22Rv1 (cell line): ENCODE measurements around the gene TAP1.

Experiments
- CTCF ChIP-seq: fragments of 450-650 bp; IDR thresholded peaks from 2 replicates; pipeline ENCODE4 v1.5.1; 2017; ENCODE audit warnings: mild to moderate bottlenecking
- ZFX ChIP-seq: fragments of 450-650 bp; IDR thresholded peaks from 2 replicates; pipeline ENCODE4 v1.6.1; 2017; ENCODE audit warnings: antibody characterized with exemption, borderline replicate concordance

DNA sequence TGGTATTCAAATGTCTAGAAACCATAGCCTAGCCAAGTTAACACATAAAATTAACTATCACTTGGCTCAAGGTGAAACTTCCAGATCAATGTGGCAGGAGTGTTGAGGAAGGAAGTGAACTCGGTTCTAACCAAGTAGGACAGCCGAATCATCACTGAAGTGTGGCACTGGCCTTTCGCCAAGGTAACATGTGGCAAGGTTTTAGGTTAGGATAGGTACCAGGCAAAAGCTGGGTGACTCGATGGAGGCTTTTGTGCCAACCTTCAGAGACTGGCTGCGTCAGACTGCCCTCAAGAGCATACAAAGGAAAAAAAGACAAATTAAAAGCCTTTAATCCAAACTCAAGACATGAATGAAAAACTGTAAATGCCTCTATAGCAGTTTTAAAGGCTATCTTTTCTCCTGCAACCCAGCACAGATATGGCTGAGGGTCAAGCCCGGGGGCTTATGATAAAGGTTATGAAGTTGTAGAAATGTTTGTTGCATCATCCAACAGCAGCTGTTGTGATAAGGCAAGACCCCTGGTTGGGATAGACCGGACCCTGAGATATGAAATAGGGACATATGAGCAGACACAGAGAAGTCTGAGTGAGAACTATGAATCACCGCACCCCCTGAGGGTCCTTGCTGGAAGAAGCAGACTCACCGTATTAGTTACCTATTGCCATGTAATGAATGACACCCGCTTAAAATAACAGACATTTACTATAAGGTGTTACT is 12.4 kb upstream of the TAP1 start:
- TF ChIP-seq CTCF, result no peak
- TF ChIP-seq ZFX, result no peak
